NB4 (cell line): ENCODE data around the gene MMP23B.
"Not testable (repeated sequence)": the region's sequence is repeated elsewhere in the genome, so short reads cannot be mapped to it uniquely, and the experiment has no call there.

ENCODE experiments used
- CTCF ChIP-seq: IDR thresholded peaks from one replicate; pipeline ENCODE4 v1.5.1; 2012; ENCODE audit warnings: low read depth, low read length
- POLR2A ChIP-seq: IDR thresholded peaks from 2 replicates; pipeline ENCODE4 v1.6.1; 2011; ENCODE audit warnings: mild to moderate bottlenecking; ENCODE audit not compliant: insufficient read length; ENCODE audit errors: extremely low read depth

GRCh38 chr1:1647567-1648241 lies 15.7 kb downstream of the MMP23B start:
- not testable (repeated sequence) for TF ChIP-seq CTCF, POLR2A
